GM21528 (cell line): Measurements from ENCODE around the gene ADAMTS9.

Experiments used
- ATAC-seq: cut with Tn5 transposase; IDR thresholded peaks from one replicate; pipeline ENCODE4 v1.9.1; 2021; ENCODE audit warnings: mild to moderate bottlenecking, moderate library complexity; ENCODE audit not compliant: unreplicated experiment, low FRiP score

The ADAMTS9 gene, protein sequence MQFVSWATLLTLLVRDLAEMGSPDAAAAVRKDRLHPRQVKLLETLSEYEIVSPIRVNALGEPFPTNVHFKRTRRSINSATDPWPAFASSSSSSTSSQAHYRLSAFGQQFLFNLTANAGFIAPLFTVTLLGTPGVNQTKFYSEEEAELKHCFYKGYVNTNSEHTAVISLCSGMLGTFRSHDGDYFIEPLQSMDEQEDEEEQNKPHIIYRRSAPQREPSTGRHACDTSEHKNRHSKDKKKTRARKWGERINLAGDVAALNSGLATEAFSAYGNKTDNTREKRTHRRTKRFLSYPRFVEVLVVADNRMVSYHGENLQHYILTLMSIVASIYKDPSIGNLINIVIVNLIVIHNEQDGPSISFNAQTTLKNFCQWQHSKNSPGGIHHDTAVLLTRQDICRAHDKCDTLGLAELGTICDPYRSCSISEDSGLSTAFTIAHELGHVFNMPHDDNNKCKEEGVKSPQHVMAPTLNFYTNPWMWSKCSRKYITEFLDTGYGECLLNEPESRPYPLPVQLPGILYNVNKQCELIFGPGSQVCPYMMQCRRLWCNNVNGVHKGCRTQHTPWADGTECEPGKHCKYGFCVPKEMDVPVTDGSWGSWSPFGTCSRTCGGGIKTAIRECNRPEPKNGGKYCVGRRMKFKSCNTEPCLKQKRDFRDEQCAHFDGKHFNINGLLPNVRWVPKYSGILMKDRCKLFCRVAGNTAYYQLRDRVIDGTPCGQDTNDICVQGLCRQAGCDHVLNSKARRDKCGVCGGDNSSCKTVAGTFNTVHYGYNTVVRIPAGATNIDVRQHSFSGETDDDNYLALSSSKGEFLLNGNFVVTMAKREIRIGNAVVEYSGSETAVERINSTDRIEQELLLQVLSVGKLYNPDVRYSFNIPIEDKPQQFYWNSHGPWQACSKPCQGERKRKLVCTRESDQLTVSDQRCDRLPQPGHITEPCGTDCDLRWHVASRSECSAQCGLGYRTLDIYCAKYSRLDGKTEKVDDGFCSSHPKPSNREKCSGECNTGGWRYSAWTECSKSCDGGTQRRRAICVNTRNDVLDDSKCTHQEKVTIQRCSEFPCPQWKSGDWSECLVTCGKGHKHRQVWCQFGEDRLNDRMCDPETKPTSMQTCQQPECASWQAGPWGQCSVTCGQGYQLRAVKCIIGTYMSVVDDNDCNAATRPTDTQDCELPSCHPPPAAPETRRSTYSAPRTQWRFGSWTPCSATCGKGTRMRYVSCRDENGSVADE (N-terminal part only)

GRCh38 chr3:64687781-64688604 is at the start of gene ADAMTS9:
TSS of gene ADAMTS9 (minus strand) at chr3:64688000. CDS start at chr3:64687657, 343 bp downstream.
- no peak for ATAC-seq

- no peak for ATAC-seq
Observed at GRCh38 chr3:64732576-64732975, 44.8 kb upstream of the ADAMTS9 start.

- ATAC-seq, result no peak
Observed at GRCh38 chr3:64730681-64731080, 42.9 kb upstream of the ADAMTS9 start.

GRCh38 chr3:64728994-64729393 is 41.2 kb upstream of the ADAMTS9 start:
- no peak for ATAC-seq

DNA sequence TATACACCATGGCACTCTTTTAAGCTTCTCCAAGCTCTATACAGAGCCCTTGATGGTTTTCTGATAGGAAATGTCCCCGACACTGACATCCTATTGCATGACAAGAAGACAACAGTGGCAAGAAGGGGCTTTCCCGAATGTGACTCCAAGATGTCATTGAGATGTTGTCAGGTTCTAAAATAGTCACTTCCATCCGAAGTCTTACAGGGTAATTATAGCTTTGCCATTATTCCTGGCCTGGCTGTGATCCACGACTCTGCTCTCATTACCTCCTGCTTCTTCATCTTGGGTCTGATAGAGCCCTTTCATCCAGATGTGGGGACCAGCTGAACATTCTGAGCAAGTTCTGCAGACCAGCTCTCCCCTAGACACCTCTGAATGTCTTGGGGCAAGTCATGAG is 40.6 kb upstream of the ADAMTS9 start:
- no peak for ATAC-seq

DNA sequence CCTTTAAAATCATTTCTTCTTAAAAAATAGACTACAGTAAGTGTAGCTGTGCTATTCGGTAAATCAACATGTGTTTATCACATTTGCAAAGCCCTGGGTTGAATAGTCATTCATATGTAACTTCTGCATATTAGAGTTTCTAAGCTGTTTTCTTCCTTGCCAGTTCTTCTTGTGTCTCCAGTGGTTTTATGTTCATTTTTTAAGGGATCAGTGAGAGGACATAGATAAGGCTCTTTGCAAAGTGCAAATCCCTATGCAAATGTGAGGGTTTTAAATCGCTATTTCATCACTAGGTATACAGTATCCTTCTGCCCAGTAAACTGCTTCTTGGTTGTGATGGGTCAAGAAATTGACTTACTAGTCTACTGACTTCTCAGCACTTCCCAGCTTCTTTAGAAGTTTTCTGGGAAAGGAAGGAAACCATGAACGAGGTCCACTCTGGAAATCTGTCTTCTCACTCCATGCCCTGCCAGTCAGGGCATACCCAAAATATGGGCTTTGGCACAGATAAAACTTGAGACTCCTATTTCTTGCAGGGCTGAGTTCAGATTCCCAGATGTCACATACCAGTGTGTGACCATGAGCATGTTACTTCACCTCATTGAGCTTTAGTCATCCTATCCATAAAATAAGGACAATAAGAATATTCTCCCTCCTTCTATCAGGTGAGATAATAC is 38.8 kb upstream of the ADAMTS9 start:
- no peak for ATAC-seq

DNA sequence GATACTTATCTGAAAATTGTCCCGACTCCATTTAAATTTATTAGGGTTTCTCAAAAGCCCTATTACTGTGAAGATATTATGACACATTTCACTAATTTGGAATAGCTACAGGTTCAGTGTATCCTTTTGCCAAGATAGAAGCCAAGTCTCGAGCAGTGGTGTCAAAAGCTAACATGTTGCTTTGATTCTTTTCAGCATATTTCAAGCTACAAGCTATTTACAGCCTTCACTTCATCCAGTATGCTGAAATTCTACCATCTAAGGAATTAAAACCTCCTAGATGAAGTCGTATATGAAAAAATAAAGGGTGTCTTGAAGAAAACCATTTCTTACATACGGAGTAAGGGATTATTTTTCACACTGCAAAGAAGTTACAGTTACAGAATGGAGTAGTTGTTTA is 31.2 kb upstream of the ADAMTS9 start:
- ATAC-seq, result no peak

- no peak for ATAC-seq
Observed at GRCh38 chr3:64717872-64718613, 30.2 kb upstream of the ADAMTS9 start.

DNA sequence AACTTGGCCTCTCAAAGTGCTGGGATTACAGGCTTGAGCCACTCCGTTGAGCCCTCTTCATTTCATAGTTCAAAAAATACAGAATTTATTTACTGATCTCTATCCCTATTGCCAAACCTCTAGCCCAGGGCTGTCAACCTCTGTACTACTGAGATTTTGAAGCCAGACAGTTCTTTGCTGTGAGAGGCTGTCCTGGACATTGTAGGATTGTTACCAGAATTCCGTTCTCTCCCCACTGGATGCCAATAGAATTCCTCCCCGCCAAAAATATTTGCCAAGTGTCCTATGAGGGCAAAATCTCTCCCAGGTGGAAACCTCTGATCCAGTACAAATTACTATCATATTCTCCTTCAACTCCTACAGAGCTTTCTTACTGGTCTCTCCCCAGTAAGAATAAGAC is 29.6 kb upstream of the ADAMTS9 start:
- no peak for ATAC-seq

DNA sequence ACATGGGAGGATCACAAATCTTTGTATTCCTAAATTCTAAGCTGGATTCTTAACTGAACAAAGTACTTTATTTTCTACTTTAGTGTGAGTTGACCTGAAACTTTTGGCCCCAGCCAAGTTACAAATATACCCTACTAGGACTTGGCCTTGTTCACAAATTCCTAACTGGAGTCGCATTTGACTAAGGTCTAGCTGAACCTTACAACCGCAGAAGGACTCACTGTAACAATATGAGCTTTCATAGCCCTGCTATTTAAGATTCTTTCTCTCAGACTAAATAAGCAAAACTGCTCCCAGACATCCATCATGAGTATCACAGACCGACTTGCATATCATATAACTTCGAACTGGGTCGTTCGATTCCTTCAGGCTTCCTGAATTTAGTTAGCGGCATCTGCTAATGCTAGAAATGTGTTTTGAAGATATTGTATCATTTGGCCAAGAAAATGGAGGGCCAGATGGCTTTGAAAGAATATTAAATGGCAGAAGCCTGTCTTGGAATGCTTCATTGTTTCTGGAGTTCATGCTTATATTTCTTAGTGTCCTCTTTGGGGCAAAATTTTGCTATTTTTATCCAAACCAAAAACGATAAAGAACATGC is 28.4 kb upstream of the ADAMTS9 start:
- no peak for ATAC-seq

- ATAC-seq, result no peak
Observed at GRCh38 chr3:64715211-64715982, 27.6 kb upstream of the ADAMTS9 start.

DNA sequence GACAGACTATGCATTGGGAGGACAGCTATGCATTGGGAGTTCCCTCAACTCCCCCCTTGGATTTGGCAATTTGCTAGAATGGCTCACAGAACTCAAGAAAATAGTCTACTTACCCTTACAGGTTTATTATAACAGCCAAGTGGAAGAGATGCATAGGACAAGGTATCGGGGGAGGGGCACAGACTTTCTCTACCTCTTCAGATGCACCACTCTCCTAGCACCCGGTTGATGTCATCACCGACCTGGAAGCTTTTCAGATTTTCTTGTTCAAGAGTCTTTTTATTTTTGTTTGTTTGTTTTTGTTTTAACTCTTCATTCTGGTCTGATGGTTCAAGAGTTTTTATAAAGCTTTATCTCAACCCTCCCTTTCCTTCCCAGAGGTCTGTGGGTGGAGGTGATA is 20.7 kb upstream of the ADAMTS9 start:
- no peak for ATAC-seq

- ATAC-seq, result no peak
Observed at GRCh38 chr3:64705946-64706345, 18.1 kb upstream of the ADAMTS9 start.

- ATAC-seq, result no peak
Observed at GRCh38 chr3:64696896-64697295, 9.1 kb upstream of the ADAMTS9 start.

GRCh38 chr3:64694114-64694513 is 6.3 kb upstream of the ADAMTS9 start:
- no peak for ATAC-seq

DNA sequence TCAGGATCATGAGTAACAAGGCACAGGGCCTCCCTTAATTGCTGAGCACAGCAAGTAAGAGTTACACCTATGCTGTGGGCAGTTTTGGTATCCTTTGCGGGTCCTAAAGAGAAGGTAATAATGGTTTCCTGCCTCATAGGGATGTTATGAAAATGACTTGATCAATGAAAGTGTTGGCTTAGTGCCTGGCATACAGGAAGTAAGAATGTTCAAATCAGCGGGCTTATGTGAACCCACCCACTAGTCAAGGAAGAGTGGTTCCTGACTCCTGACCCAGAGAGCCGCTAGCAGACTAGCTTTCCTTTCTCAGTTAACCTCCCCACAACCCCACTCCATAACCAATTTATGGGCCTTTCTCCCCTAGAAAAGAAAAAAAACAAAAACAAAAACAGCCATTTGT is 5.2 kb upstream of the ADAMTS9 start:
- ATAC-seq, result no peak

- no peak for ATAC-seq
Observed at GRCh38 chr3:64691051-64691450, 3.3 kb upstream of the ADAMTS9 start.
